Inferior parietal cortex (tissue), 1 donor: ENCODE measurements around the gene C11orf24.

Source experiments
- DNase-seq: peaks from one replicate; pipeline ENCODE4 v3.0.0-alpha.2; 2016; ENCODE audit errors: extremely low spot score

Gene C11orf24

GRCh38 chr11:68271781-68272608, at the start of gene C11orf24:
Gene C11orf24, minus strand, starts transcription at chr11:68271973. Its CDS starts 8,206 bp downstream, at chr11:68263767.
- DNase-seq = peak; percentile 94

DNA sequence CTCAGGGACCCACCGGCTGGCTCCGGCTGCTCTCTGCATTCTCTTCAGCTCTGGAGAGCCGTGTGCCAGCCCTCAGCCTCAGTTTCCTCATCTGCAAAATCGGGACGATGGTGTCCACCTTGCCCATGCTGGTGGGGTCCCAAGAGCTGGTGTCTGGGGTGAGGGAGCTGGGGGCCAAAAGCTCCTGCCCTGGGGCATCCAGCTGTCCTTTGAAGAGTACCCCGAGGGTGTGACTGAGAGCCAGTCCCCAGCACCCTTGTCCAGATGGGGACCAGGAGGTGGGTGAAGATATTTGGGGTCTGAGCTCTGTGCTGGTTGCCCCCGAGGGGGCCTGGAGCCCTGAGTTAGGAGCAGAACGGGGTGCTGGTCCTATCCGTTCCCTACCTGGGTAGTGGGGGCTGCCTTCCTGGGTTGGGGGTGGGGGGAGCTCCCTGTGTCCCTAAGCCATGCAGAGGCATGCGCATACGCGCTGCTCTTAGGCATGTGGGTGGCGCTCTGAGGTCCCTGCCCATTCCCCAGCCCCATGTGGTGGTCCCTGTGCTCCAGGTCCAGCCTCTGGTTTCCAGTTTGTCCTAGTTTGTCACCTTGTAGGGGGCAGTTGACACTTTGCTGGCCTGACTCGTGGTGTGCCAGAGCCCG, 45.5 kb upstream of the C11orf24 start:
- DNase-seq = no peak

DNA sequence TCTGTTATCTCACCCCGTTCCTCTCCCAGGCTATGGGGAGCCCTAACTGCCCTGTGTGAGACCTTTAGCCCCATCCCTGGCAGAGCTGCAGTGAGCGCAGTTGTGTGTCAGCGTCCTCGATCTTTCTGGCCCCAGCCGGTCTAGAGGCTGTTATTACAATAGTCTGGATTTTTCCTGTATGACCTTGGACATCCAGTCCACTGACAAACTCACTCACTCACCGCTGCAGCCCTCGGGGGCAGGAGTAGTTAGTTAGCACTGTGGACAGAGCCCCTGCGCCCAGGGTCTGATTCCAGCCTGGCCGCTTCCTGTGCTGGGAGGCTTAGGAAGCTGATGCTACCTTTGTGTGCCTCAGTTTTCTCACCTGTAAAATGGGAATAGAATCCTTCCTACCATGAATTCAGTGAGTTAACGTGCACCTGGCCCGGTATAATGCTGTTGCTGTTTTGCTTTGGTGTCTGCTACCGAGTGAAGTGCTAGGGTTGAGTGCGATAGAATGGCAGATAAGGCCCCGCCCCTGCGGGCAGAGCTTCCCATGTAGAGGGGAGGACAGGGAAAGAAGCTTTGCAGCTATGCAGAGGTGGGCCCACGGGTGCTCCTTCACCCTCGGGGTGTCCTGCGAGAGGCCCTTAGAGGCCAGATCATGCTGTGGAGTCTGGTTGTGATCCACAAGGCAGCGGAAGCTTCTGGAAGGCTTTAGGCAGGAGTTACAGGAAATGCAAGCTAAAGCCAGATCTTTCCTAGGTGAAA, 43.6 kb upstream of the C11orf24 start:
- no peak for DNase-seq

DNA sequence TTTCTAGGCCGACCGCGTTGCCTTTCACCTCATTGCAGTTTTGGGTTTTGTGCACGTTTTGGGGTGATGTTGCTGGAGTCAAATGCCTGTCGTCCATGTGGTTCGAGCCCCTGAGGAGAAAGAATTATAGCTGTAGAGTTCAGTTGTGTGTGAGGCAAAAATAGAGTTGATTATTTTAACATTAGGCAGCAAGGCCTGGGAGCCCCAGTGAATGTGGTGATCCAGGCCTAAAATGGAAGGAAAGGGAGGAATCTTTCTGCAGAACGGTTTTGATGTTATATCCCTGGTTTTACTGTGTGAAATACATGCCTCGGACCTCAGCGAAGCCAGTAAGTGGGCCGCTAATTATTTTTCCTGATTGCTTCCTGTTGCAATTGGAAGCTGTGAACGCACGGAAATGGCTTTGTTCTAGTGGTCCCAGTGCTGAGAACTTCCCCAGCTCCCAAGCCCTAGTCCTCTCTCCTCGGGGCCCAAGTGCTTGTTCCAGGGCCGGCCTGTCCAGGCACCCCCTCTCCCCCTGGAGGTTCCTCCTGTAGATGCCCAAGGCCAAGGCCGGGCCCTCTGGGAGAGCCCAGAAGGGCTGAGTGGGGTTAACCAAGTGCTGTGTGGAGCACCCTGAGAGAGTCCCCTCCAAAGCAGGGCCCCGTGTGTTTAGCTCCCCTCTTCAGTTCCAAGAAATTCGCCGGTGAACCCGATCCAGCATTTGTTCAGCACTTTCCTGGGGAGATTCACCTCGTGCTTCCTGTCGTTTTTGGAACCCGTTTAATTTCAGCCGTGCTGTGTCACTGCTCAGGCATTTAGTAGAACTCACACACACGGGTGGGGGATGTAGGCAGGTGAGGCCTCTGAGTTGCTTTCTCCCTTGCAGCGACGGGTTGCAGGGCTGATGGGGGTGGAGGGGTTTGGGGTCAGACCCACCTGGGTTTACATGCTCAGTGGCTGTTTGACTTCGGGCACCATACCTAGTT, 42.7 kb upstream of the C11orf24 start:
- no peak for DNase-seq

DNA sequence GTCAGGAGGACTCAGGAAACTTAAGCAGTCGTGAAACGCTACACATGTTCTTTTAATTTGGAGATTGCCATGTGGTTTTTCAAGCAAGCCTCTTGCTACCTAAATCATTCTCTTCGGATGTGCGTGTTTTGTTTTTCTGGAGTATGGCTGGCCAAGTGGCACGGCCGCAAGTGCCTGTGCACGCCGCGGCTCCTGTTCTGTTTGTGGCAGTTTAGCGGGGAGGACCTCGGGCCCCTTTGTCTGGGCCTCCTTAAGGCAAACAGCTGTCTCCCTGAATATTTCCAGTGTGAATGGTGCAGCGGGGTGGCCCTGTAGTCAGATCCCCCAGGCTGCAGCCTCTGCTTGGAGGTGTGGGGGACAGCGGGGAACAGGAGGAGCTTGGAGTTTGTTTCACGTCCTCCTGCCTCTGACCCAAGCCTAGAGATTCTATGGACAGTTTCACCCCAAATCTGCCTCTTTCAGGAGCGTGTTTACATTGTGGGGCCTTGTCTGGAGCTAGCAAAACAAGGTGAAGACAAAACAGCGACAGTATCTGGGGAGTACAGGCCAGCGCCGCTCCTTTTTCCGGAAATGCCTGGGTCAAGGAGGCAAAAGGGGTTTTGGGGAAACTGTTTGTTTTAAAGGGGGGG, 41.9 kb upstream of the C11orf24 start:
- no peak for DNase-seq

GRCh38 chr11:68312780-68313573, 41.2 kb upstream of the C11orf24 start:
- DNase-seq = no peak

GRCh38 chr11:68312117-68312779, 40.5 kb upstream of the C11orf24 start, which contains the start of gene LRP5:
Gene LRP5, plus strand, starts transcription at chr11:68312591. Its CDS starts 124 bp downstream, at chr11:68312715.
- no peak for DNase-seq

- no peak for DNase-seq
Measured at GRCh38 chr11:68311160-68312116, 39.7 kb upstream of the C11orf24 start.

- no peak for DNase-seq
Measured at GRCh38 chr11:68309621-68310185, 37.9 kb upstream of the C11orf24 start.

DNA sequence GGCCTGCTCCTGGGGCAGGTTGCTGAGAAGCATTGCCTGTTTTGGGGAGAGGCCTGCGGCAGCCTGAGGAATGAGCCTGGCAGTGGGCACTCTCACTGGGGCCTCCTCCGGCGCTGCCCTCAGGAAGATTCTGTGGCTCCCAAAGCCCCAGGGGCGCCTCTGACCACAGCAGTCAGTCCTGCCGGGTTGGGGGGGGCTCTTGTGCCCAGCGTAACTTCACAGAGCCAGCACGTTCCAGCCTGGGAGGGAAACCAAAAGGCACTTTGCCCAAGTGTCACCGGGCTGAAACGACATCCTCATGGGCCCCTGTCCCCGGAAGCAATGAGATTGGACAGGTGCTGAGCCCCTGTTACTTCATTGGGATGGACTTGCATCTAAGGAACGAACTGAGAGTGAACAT, 36.3 kb upstream of the C11orf24 start:
- no peak for DNase-seq

- DNase-seq = no peak
Measured at GRCh38 chr11:68306636-68307035, 34.9 kb upstream of the C11orf24 start.

- DNase-seq = no peak
Measured at GRCh38 chr11:68303982-68304780, 32.4 kb upstream of the C11orf24 start.

DNA sequence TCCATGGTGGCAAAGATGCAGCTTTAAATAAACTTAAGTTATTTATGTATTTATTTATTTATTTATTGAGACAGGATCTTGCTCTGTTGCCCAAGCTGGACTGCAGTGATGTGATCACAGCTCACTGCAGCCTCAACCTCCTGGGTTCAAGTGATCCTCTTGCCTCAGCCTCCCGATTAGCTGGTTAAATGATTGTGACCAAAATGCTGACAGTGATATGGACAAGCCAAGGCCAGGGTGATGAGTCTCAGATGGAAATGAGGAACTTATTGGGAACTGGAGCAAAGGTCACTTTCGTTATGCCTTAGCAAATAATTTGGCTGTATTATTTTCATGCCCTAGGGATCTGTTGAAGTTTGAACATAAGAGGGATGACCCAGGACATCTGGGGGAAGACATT, 31.3 kb upstream of the C11orf24 start:
- no peak for DNase-seq

DNA sequence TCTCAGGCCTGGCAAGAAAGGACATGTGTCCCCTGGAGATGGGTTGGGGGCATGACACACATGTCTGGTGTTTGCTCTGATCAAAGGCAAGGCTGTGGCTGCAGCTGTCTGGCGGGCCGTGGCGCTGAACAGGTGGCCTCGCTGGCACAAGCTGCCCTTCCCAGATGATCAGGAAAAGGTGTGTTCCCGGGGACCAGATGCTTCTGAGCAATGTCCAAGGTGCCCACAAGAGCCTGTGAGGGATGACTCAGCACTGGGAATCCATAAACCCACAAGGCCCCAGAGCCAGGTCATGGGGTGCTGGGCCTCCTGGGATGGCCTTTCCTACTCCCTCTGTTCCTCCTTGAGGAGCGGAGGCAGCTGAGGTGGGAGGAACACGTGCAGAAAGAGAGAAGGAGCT, 30.9 kb upstream of the C11orf24 start:
- no peak for DNase-seq

DNA sequence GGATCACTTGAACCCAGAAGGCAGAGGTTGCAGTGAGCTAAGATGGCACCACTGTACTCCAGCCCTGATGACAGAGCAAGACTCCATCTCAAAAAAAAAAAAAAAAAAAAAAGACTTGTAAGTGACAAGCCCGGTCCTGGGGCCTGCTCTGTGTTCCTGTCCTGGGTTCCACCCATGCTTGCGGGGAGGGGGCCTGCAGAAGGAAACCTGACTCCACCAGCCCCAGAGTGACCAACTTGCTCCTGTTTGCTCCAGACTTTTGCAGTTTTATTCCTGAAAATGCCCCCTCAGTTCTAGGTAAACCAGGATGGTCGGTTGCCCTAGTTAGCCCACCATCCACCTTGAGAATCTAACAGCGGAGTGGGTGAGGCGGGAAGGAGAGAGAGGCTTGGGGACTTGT, 30.5 kb upstream of the C11orf24 start:
- DNase-seq = no peak

GRCh38 chr11:68300076-68300830, 28.5 kb upstream of the C11orf24 start:
- DNase-seq = no peak
